ENCODE results near the gene ESR1. TPM values are rescaled to one million over a fixed set of nuclear protein-coding genes. Genes with fewer than 3 reads are reported as not detected.

Gene ESR1
- total RNA-seq, 6 donors from 2014 or later: 0.91 to 4.7 (median 2.8) TPM

DNA sequence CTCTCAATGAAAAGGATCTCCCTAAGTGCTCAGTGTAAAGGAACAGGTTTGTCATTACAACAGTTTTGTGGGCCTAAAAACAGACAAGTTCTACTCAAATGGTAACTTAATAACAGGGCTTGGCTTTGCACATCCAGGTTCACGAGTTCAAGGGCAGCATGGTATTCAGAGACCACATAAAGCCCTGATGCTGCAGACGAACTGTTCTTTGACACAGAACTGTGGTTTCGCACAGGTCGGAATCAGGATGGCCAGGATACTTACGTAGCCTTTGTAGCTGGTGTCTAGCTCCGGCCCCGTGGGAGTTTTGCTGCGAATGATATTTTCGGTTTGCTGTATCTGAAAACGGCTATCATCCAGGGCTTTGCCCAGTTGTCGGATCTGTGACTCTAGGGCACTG lies 335.9 kb downstream of the ESR1 start:
- peaks cover 15 to 97% (median 78%) of the 10 kb centered on the region in 4 donors for H3K36me3 ChIP-seq
- 94 to 95% methylated on average over 11 of the region's 11 CpGs for WGBS, 2 donors
- no peaks in the 10 kb centered on the region for H3K4me1 ChIP-seq
- no peaks in the 10 kb centered on the region for H3K9me3 ChIP-seq
- H3K4me3 ChIP-seq: no peak overlapping the region
- no peak for DNase-seq
- no peaks in the 10 kb centered on the region for H3K27me3 ChIP-seq
- TF ChIP-seq POLR2AphosphoS5 (IDR thresholded peaks at IDR 0.05) (no peak), EP300 (IDR thresholded peaks at IDR 0.05) (no peak), POLR2A (IDR thresholded peaks at IDR 0.05) (no peak)
- TF ChIP-seq, protein P1, sequence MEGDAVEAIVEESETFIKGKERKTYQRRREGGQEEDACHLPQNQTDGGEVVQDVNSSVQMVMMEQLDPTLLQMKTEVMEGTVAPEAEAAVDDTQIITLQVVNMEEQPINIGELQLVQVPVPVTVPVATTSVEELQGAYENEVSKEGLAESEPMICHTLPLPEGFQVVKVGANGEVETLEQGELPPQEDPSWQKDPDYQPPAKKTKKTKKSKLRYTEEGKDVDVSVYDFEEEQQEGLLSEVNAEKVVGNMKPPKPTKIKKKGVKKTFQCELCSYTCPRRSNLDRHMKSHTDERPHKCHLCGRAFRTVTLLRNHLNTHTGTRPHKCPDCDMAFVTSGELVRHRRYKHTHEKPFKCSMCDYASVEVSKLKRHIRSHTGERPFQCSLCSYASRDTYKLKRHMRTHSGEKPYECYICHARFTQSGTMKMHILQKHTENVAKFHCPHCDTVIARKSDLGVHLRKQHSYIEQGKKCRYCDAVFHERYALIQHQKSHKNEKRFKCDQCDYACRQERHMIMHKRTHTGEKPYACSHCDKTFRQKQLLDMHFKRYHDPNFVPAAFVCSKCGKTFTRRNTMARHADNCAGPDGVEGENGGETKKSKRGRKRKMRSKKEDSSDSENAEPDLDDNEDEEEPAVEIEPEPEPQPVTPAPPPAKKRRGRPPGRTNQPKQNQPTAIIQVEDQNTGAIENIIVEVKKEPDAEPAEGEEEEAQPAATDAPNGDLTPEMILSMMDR (IDR thresholded peaks at IDR 0.05): no peak
- no peak overlapping the region for H3K27ac ChIP-seq
- no peak for ATAC-seq (ENCODE audit: low FRiP score in 2 of 2)

DNA sequence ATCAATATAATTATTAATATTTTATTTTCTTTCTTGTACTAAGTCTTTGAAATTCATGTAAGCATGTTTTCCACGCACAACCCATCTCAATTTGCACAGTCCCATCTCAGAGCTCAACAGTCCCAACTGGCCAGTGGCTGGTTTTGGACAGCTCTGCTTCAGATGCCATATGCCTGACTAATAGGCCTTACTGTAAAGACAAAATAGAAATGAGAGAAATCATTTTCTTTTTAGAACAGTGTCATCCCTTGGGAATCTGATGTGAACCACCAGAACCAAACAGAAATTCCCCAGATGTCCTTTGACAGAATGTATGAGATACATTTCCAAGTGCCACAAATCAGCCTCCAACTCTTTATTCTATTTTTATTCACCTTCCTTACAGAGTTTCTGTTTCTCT lies 338.9 kb downstream of the ESR1 start:
- no peak for ATAC-seq (ENCODE audit: low FRiP score in 2 of 2)
- WGBS, 2 donors: 95 to 97% methylated on average over 1 of the region's 1 CpG
- no peak for DNase-seq
- no peaks in the 10 kb centered on the region for H3K27me3 ChIP-seq
- no peak overlapping the region for H3K27ac ChIP-seq
- H3K4me3 ChIP-seq: no peak overlapping the region
- H3K9me3 ChIP-seq: no peaks in the 10 kb centered on the region
- peaks cover 27 to 97% (median 78%) of the 10 kb centered on the region in 4 donors for H3K36me3 ChIP-seq
- TF ChIP-seq, protein P1 (IDR thresholded peaks at IDR 0.05): no peak
- TF ChIP-seq POLR2AphosphoS5 (IDR thresholded peaks at IDR 0.05) (no peak), EP300 (IDR thresholded peaks at IDR 0.05) (no peak), POLR2A (IDR thresholded peaks at IDR 0.05) (no peak)
- no peaks in the 10 kb centered on the region for H3K4me1 ChIP-seq

DNA sequence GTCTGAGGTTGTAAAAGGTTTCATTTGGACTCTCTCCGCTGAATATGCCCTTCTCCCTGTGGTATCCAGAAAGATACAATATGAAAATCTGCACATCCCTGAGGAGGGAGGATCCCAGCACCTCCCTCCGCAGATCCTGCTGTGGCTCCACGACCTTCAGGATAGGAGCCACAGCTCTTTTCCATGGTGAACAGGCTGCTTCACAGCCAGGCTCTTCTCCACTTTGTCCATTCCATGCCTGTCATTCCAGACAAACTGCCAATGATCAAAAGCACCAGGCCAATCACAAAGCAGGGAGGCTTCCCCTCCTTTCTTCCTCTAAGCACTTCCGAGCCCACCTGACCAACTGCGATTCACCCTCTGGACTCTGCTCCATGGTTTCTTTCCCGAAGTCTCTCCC lies 339.8 kb downstream of the ESR1 start:
- Histone ChIP-seq H3K4me3 (no peak overlapping the region), H3K27me3 (no peaks in the 10 kb centered on the region), H3K9me3 (no peaks in the 10 kb centered on the region), H3K36me3 (peaks cover 27 to 98% (median 81%) of the 10 kb centered on the region in 4 donors), H3K4me1 (no peaks in the 10 kb centered on the region), H3K27ac (no peak overlapping the region)
- WGBS, 2 donors: 89 to 97% methylated on average over 6 of the region's 6 CpGs
- no peak for TF ChIP-seq EP300 (IDR thresholded peaks at IDR 0.05)
- TF ChIP-seq, protein P1 (IDR thresholded peaks at IDR 0.05): no peak
- no peak for TF ChIP-seq POLR2A (IDR thresholded peaks at IDR 0.05)
- no peak for TF ChIP-seq POLR2AphosphoS5 (IDR thresholded peaks at IDR 0.05)
- DNase-seq (no peak), ATAC-seq (ENCODE audit: low FRiP score in 2 of 2) (no peak)

DNA sequence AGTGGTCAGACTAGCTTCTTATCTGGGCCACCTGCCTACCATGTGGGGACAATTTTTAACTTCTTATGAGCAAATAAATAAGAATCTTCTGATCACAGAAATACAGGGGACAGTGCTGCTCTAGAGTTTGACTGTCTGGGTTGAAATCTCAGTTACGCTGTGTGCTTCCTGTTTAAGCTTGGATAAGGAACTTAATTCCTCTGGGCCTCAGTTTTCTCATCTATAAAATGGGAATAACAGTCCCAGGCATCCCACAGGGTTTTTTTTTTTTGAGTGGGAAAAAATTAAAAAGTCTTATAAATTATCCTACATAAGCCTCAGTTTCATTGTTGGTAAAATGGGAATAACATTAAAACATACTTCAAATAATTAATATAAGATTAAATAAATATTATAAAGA lies 340.9 kb downstream of the ESR1 start:
- 86 to 91% methylated on average over 1 of the region's 1 CpG for WGBS, 2 donors
- ATAC-seq (ENCODE audit: low FRiP score in 2 of 2): no peak
- Histone ChIP-seq H3K9me3 (no peaks in the 10 kb centered on the region), H3K4me3 (no peak overlapping the region), H3K27ac (no peak overlapping the region), H3K4me1 (no peaks in the 10 kb centered on the region), H3K27me3 (no peaks in the 10 kb centered on the region), H3K36me3 (peaks cover 32 to 98% (median 76%) of the 10 kb centered on the region in 4 donors)
- DNase-seq: no peak
- no peak for TF ChIP-seq POLR2AphosphoS5 (IDR thresholded peaks at IDR 0.05)
- TF ChIP-seq, protein P1 (IDR thresholded peaks at IDR 0.05): no peak
- no peak for TF ChIP-seq POLR2A (IDR thresholded peaks at IDR 0.05)
- no peak for TF ChIP-seq EP300 (IDR thresholded peaks at IDR 0.05)

DNA sequence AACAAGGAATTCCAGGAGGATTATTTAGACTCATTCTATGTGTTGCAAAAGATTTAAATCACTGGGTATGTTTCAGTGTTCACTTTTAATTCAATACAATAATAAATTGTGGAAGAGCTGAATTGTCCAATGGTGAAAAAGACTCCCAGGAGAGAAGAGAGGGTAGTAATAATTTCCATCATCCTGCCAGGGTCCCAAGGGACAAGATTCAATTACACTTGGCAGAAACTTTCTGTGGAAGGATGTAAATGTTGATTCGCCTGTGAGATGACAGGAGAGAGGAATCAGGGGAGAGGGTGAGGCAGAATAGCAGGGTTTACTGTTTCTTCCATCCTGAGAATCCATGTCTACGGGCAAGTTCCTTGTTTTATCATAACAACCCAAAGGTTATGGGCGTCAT lies 342.7 kb downstream of the ESR1 start:
- Histone ChIP-seq H3K4me3 (no peak overlapping the region), H3K36me3 (peaks cover 37 to 98% (median 75%) of the 10 kb centered on the region in 4 donors), H3K27me3 (no peaks in the 10 kb centered on the region), H3K27ac (no peak overlapping the region), H3K4me1 (no peaks in the 10 kb centered on the region), H3K9me3 (no peaks in the 10 kb centered on the region)
- 75 to 86% methylated on average over 3 of the region's 3 CpGs for WGBS, 2 donors
- TF ChIP-seq POLR2AphosphoS5 (IDR thresholded peaks at IDR 0.05) (no peak), EP300 (IDR thresholded peaks at IDR 0.05) (no peak), POLR2A (IDR thresholded peaks at IDR 0.05) (no peak)
- TF ChIP-seq, protein P1 (IDR thresholded peaks at IDR 0.05): no peak
- ATAC-seq (ENCODE audit: low FRiP score in 2 of 2) (no peak), DNase-seq (no peak)

All from upper lobe of left lung (tissue), 6 donors.